ENCODE data around the gene CARD18. TPM values are rescaled to one million over a fixed set of nuclear protein-coding genes. Genes with fewer than 3 reads are reported as not detected.

Gene CARD18
- total and polyA plus RNA-seq, 2 of the 13 experiments (the other 11 are each of a cell fraction or from before 2014, with no cell fraction given): not detected

DNA sequence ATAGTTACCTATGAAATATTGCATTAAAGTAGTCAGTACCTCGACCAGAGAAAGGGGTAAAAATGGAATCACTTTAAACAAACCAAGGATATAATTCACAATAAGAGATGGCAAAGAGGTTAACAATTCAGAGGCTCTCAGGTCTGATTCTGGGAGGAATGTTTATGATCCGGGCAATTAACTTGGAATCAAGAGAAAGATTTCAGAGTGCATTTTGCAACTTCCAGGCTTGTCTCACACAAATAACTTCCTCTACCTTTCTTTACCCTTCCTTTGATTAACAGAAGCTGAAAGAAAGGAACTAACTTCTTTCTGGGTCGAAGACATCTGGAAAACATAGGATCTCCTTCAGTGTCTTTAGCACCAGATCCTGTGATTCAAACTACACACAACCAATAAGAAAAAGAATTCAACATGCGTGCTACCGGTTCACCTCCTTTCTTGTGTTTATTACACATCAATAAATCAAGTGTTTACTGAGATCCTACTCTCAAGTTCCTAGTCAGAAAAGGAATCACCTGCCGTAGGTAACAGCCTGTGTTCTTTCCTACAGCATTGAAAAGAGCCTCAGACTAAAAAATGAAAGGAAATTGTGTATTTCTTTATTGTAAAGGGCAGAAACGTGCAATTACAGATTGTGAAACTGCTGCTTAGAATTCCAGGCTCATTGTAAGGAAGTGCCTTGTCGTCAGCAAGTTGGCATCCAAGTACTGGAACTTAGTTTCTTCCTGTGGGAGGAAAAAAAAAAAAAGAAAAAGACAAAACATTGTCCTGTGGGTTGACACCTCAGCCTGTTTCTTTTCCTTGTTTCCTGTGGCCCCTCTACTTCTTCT lies 29.5 kb downstream of the CARD18 start:
- H3K4me1 ChIP-seq (ENCODE audit: insufficient read depth, low read length): no peaks in the 10 kb centered on the region
- ATAC-seq: no peak
- H3K27me3 ChIP-seq (ENCODE audit: control insufficient read depth in 1 of 2, insufficient read depth in 2 of 2, low read length in 2 of 2): no peaks in the 10 kb centered on the region; a peak in 1 of 5 replicates
- no peaks in the 10 kb centered on the region for H3K9me3 ChIP-seq (ENCODE audit: low read length)
- WGBS (ENCODE audit: low lambda C conversion rate): 37% methylated on average over 8 of the region's 8 CpGs
- ChIA-PET POLR2A (no interaction called here), CTCF (ENCODE audit: low intra/inter-chr PET ratio, low total read pairs) (no interaction called here)
- H3K4me2 ChIP-seq (ENCODE audit: low read depth, low read length): no peak overlapping the region
- in situ Hi-C loops (cut with HindIII; ENCODE audit: extremely low pct_ligation_motif_present, low pct_unique_long_range_greater_than_20kb): no loop called here
- no peaks in the 10 kb centered on the region for H3K36me3 ChIP-seq (replicated peaks in 1 of 2; ENCODE audit: control insufficient read depth in 1 of 2, insufficient read depth in 2 of 2, low read length in 2 of 2)
- no peak for TF ChIP-seq HMGA1 (CRISPR knock-in tag; conservative IDR thresholded peaks at IDR 0.05)
- no peak for TF ChIP-seq MXI1 (IDR thresholded peaks at IDR 0.05; ENCODE audit: borderline replicate concordance, low read depth, low read length)
- TF ChIP-seq ZNF407 (CRISPR knock-in tag; IDR thresholded peaks at IDR 0.05; ENCODE audit: not compliant biosample characterization): no peak
- no peak for TF ChIP-seq ZNF256 (CRISPR knock-in tag; conservative IDR thresholded peaks at IDR 0.05)
- no peak for TF ChIP-seq ZNF329 (CRISPR knock-in tag; IDR thresholded peaks at IDR 0.05; ENCODE audit: low read depth)
- TF ChIP-seq HNRNPUL1 (IDR thresholded peaks at IDR 0.05; ENCODE audit: low read depth, low read length): no peak
- no peak for TF ChIP-seq ZBTB38 (CRISPR knock-in tag; IDR thresholded peaks at IDR 0.05)
- TF ChIP-seq ZNF614 (CRISPR knock-in tag; IDR thresholded peaks at IDR 0.05; ENCODE audit: borderline replicate concordance): no peak
- no peak for TF ChIP-seq ZNF879 (CRISPR knock-in tag; IDR thresholded peaks at IDR 0.05)
- no peak for TF ChIP-seq POGZ (CRISPR knock-in tag; IDR thresholded peaks at IDR 0.05)
- H2AFZ ChIP-seq (ENCODE audit: low read length): no peak overlapping the region
- H4K20me1 ChIP-seq (ENCODE audit: insufficient read depth, low read length): no peaks in the 10 kb centered on the region
- no peaks in the 10 kb centered on the region for H3K79me2 ChIP-seq (ENCODE audit: insufficient read depth, low read length)
- no peak for FAIRE-seq
- DNase-seq (ENCODE audit: low spot score): no peak
- BruUV-seq (replicated peaks): no TSS peak
- intact Hi-C loops (cut with micrococcal nuclease; ENCODE audit: unreplicated experiment): no loop called here
- no peak overlapping the region for H3K4me3 ChIP-seq (replicated peaks in 1 of 3; ENCODE audit: insufficient read depth in 1 of 3, low read depth in 2 of 3, low read length in 3 of 3)
- no peak overlapping the region for H3K9ac ChIP-seq (ENCODE audit: insufficient read depth, low read depth, low read length)
- no peak overlapping the region for H3K27ac ChIP-seq (ENCODE audit: extremely low read length, insufficient read depth, low read length)

Measured in HepG2 (cell line).